IMR-90 (cell line): Measurements from ENCODE around the gene PRDM12. TPM values are rescaled to one million over a fixed set of nuclear protein-coding genes. Genes with fewer than 3 reads are reported as not detected.

Source experiments
- ATAC-seq: fragments of 200-7000 bp; cut with Tn5 transposase; 2 replicates; pipeline ENCODE4 v1.9.1; 2020; ENCODE audit warnings: low read depth, mild to moderate bottlenecking, moderate library complexity
- BruUV-seq: library from RNA; stranded (reverse); fragments of 400-500 nt; replicated peaks from 2 replicates; lab custom pipeline; 2021; lab: Mats Ljungman, UMichigan
- CTCF ChIA-PET: fragments of 300-600 bp; formaldehyde crosslinking; extraction: SDS; loops from one replicate; lab custom pipeline; 2021; ENCODE audit warnings: antibody characterized with exemption; lab: Yijun Ruan, JAX
- POLR2A ChIA-PET: fragments of 300-600 bp; sonication (Branson Sonifier 250); formaldehyde crosslinking; loops from one replicate; lab custom pipeline; 2022; ENCODE audit warnings: antibody characterized with exemption; ENCODE audit not compliant: unreplicated experiment; lab: Charles Lee
- DNase-seq: peaks from one replicate; pipeline ENCODE4 v3.0.0; 2013
- H2AFZ ChIP-seq: replicated peaks from 2 replicates; pipeline ENCODE3; 2013; ENCODE audit warnings: low read length, mild to moderate bottlenecking; ENCODE audit not compliant: poor library complexity
- H2AK5ac ChIP-seq: 2 replicates; pipeline ENCODE4 v1.6.1; 2013; ENCODE audit warnings: low read depth, low read length, inconsistent platforms
- H2AK9ac ChIP-seq: replicated peaks from 2 replicates; pipeline ENCODE3; 2013; ENCODE audit warnings: mild to moderate bottlenecking, low read depth, low read length, moderate library complexity; ENCODE audit not compliant: poor library complexity
- H2BK120ac ChIP-seq: 2 replicates; pipeline ENCODE4 v1.6.1; 2013; ENCODE audit warnings: low read depth, low read length, inconsistent platforms
- H2BK15ac ChIP-seq: 3 replicates; pipeline ENCODE4 v1.6.1; 2013; ENCODE audit warnings: low read depth, low read length, inconsistent platforms
- H2BK20ac ChIP-seq: 2 replicates; pipeline ENCODE4 v1.6.1; 2013; ENCODE audit warnings: low read depth, mild to moderate bottlenecking, inconsistent platforms, low read length, moderate library complexity
- H2BK5ac ChIP-seq: 2 replicates; pipeline ENCODE4 v1.6.1; 2013; ENCODE audit warnings: mild to moderate bottlenecking, low read depth, low read length, inconsistent platforms; ENCODE audit not compliant: poor library complexity, severe bottlenecking
- H3K14ac ChIP-seq: replicated peaks from 2 replicates; pipeline ENCODE4 v1.6.1; 2013; ENCODE audit warnings: low read depth, low read length, inconsistent platforms
- H3K18ac ChIP-seq: 2 replicates; pipeline ENCODE4 v1.6.1; 2013; ENCODE audit warnings: low read depth, low read length, control low read depth
- H3K23ac ChIP-seq: 2 replicates; pipeline ENCODE4 v1.6.1; 2013; ENCODE audit warnings: low read depth, low read length, inconsistent platforms
- H3K27ac ChIP-seq: 2 replicates; pipeline ENCODE4 v1.5.1; 2013; ENCODE audit warnings: mild to moderate bottlenecking, control low read depth, low read length; ENCODE audit not compliant: insufficient read depth
- H3K27me3 ChIP-seq: 2 replicates; pipeline ENCODE4 v1.6.1; 2013; ENCODE audit warnings: low read length; ENCODE audit not compliant: control insufficient read depth, insufficient read depth
- H3K36me3 ChIP-seq: 2 replicates; pipeline ENCODE4 v1.6.1; 2013; ENCODE audit warnings: low read length, mixed read lengths; ENCODE audit not compliant: control insufficient read depth, insufficient read depth
- H3K4ac ChIP-seq: 2 replicates; pipeline ENCODE4 v1.6.1; 2013; ENCODE audit warnings: low read depth, low read length, inconsistent platforms
- H3K4me1 ChIP-seq: 2 replicates; pipeline ENCODE4 v1.6.1; 2013; ENCODE audit warnings: low read length, mixed read lengths; ENCODE audit not compliant: control insufficient read depth, insufficient read depth
- H3K4me2 ChIP-seq: 2 replicates; pipeline ENCODE4 v1.6.1; 2013; ENCODE audit warnings: low read depth, mild to moderate bottlenecking, control low read depth, low read length, moderate library complexity
- H3K4me3 ChIP-seq: 2 replicates; pipeline ENCODE4 v1.5.1; 2013; ENCODE audit warnings: low read depth, mild to moderate bottlenecking, control low read depth, low read length, moderate library complexity; ENCODE audit not compliant: insufficient read depth
- H3K56ac ChIP-seq: 2 replicates; pipeline ENCODE4 v1.6.1; 2013; ENCODE audit warnings: low read length, inconsistent platforms; ENCODE audit not compliant: insufficient read depth; ENCODE audit errors: extremely low read depth
- H3K79me1 ChIP-seq, 2 experiments: 2 replicates each; pipeline ENCODE4 v1.6.1; 2013; ENCODE audit warnings: low read length in 2 of 2, inconsistent platforms in 1 of 2, low read depth in 1 of 2
- H3K9ac ChIP-seq: 2 replicates; pipeline ENCODE4 v1.6.1; 2013; ENCODE audit warnings: low read depth, low read length, control low read depth
- H3K9me1 ChIP-seq: 2 replicates; pipeline ENCODE4 v1.6.1; 2013; ENCODE audit warnings: low read length, inconsistent platforms; ENCODE audit not compliant: insufficient read depth
- H3K9me3 ChIP-seq: 2 replicates; pipeline ENCODE4 v1.6.1; 2013; ENCODE audit warnings: low read length; ENCODE audit not compliant: control insufficient read depth, insufficient read depth
- H4K20me1 ChIP-seq: 2 replicates; pipeline ENCODE4 v1.6.1; 2013; ENCODE audit warnings: low read length, inconsistent platforms; ENCODE audit not compliant: insufficient read depth
- H4K5ac ChIP-seq: 2 replicates; pipeline ENCODE4 v1.6.1; 2013; ENCODE audit warnings: mild to moderate bottlenecking, low read depth, low read length, control low read depth
- H4K8ac ChIP-seq, 2 experiments: 2 replicates each; pipeline ENCODE4 v1.6.1; 2013; ENCODE audit warnings: low read depth in 2 of 2, low read length in 2 of 2, control low read depth in 1 of 2, inconsistent platforms in 1 of 2
- H4K91ac ChIP-seq: 2 replicates; pipeline ENCODE4 v1.6.1; 2013; ENCODE audit warnings: low read depth, low read length, inconsistent platforms; ENCODE audit not compliant: insufficient read depth
- BHLHE40 ChIP-seq: fragments of 150-350 bp; IDR thresholded peaks from 2 replicates; pipeline ENCODE4 v1.6.1; 2016; ENCODE audit warnings: mild to moderate bottlenecking, low read depth, low read length
- CEBPB ChIP-seq: IDR thresholded peaks from 2 replicates; pipeline ENCODE4 v1.6.1; 2012; ENCODE audit warnings: low read depth, low read length, improper control_type of control experiment
- CHD1 ChIP-seq: IDR thresholded peaks from 2 replicates; pipeline ENCODE4 v1.6.1; 2012; ENCODE audit warnings: low read depth, low read length, improper control_type of control experiment
- CTCF ChIP-seq: conservative IDR thresholded peaks from 2 replicates; pipeline ENCODE4 v1.5.1; 2012; ENCODE audit warnings: mild to moderate bottlenecking, low read depth, low read length, improper control_type of control experiment
- FOS ChIP-seq: fragments of 150-350 bp; IDR thresholded peaks from 2 replicates; pipeline ENCODE4 v1.6.1; 2016; ENCODE audit warnings: low read depth, low read length
- MAFK ChIP-seq: IDR thresholded peaks from 2 replicates; pipeline ENCODE4 v1.6.1; 2012; ENCODE audit warnings: low read depth, low read length, improper control_type of control experiment
- MAZ ChIP-seq: IDR thresholded peaks from 2 replicates; pipeline ENCODE4 v1.6.1; 2012; ENCODE audit warnings: low read depth, mild to moderate bottlenecking, low read length, improper control_type of control experiment, moderate library complexity, borderline replicate concordance
- MXI1 ChIP-seq: IDR thresholded peaks from 2 replicates; pipeline ENCODE4 v1.6.1; 2012; ENCODE audit warnings: low read depth, mild to moderate bottlenecking, low read length, moderate library complexity, borderline replicate concordance
- NFE2L2 ChIP-seq: fragments of 150-350 bp; IDR thresholded peaks from 2 replicates; pipeline ENCODE4 v1.6.1; 2016; ENCODE audit warnings: low read depth, mild to moderate bottlenecking, low read length
- POLR2A ChIP-seq: IDR thresholded peaks from 2 replicates; pipeline ENCODE4 v1.6.1; 2012; ENCODE audit warnings: mild to moderate bottlenecking, low read depth, low read length
- RAD21 ChIP-seq: IDR thresholded peaks from 2 replicates; pipeline ENCODE4 v1.6.1; 2012; ENCODE audit warnings: low read length, improper control_type of control experiment
- RCOR1 ChIP-seq: IDR thresholded peaks from 2 replicates; pipeline ENCODE4 v1.6.1; 2012; ENCODE audit warnings: mild to moderate bottlenecking, low read length, improper control_type of control experiment; ENCODE audit not compliant: insufficient replicate concordance
- RFX5 ChIP-seq: IDR thresholded peaks from 2 replicates; pipeline ENCODE4 v1.8.0; 2012; ENCODE audit warnings: low read depth, mild to moderate bottlenecking, low read length, moderate library complexity
- SMC3 ChIP-seq: fragments of 150-350 bp; IDR thresholded peaks from 2 replicates; pipeline ENCODE4 v1.6.1; 2016; ENCODE audit warnings: low read depth, mild to moderate bottlenecking, antibody characterized with exemption, low read length, moderate library complexity
- WGBS, 2 experiments: methylation state at CpG; one replicate each; pipeline versions ENCODE4 v1.1.5 to v1.1.7; 2013; ENCODE audit warnings: missing lambda C conversion rate in 2 of 2; ENCODE audit not compliant: insufficient read length in 1 of 2; ENCODE audit errors: extremely low coverage in 2 of 2; 5-methylcytosine and 5-hydroxymethylcytosine counted together
- dilution Hi-C: fragments of 300-500 bp; cut with HindIII; formaldehyde crosslinking; loops from one replicate; pipeline ENCODE4 v1.14.3; 2018; ENCODE audit warnings: low sequenced_read_pairs; ENCODE audit not compliant: unreplicated experiment
- in situ Hi-C: fragments of 300-500 bp; cut with MboI; formaldehyde crosslinking; loops from 3 replicates; pipeline ENCODE4 v1.14.3; 2019; ENCODE audit warnings: low sequenced_read_pairs, inconsistent platforms, mixed read lengths
- intact Hi-C: fragments of 100-400 bp; cut with micrococcal nuclease; formaldehyde crosslinking; loops from 2 replicates; pipeline ENCODE4 v1.10.0; 2022
- polyA plus RNA-seq, 3 experiments: library from polyadenylated mRNA; depleted of rRNA; stranded (reverse); fragments of >200 nt; gene quantifications; 2 replicates each; pipeline ENCODE4 v1.2.3, GENCODE V29; 2012; ENCODE audit warnings: low replicate concordance in 1 of 3
- total RNA-seq: library from RNA; depleted of rRNA; stranded (reverse); fragments of >200 nt; gene quantifications from 2 replicates; pipeline ENCODE4 v1.2.3, GENCODE V29; 2012
- TF ChIP-seq, protein P1 (sequence below): fragments of 150-350 bp; IDR thresholded peaks from 2 replicates; pipeline ENCODE4 v1.6.1; 2016; ENCODE audit warnings: low read depth, mild to moderate bottlenecking, low read length, moderate library complexity, borderline replicate concordance

PRDM12 gene
- total and polyA plus RNA-seq, 2 of the 4 experiments (the other 2 are of a cell fraction) = not detected

GRCh38 chr9:130707225-130707976, 43.0 kb downstream of the PRDM12 start:
- H4K20me1 ChIP-seq = peaks cover 12% of the 10 kb centered on the region
- no peak overlapping the region for H2AK9ac ChIP-seq
- peaks cover 11% of the 10 kb centered on the region for H3K36me3 ChIP-seq
- H2BK20ac ChIP-seq = no peak overlapping the region
- H4K8ac ChIP-seq = no peak overlapping the region
- CTCF ChIA-PET = interaction anchor here (0.6 to 1.4 kb wide), 8 partner anchors 18 to 225 kb away, joined by 4 to 9 read pairs (median 6); no protein-coding TSS in a partner anchor
- POLR2A ChIA-PET = no interaction called here
- peak; percentile 68 for DNase-seq
- H3K4me1 ChIP-seq = peaks cover 4% of the 10 kb centered on the region; the same call in 1 of the 2 replicates
- dilution Hi-C loops (no loop called here), in situ Hi-C loops (loop anchor here (5.0 to 10.0 kb wide), 3 partner anchors 155 to 337 kb away; no protein-coding TSS in a partner anchor), intact Hi-C loops (loop anchor here (1.0 to 2.0 kb wide), 3 partner anchors 156 to 339 kb away; no protein-coding TSS in a partner anchor)
- H2BK15ac ChIP-seq = no peak overlapping the region
- no peak overlapping the region for H3K9ac ChIP-seq
- H2BK120ac ChIP-seq = no peak overlapping the region
- ATAC-seq = peak; percentile 64
- H3K4me3 ChIP-seq = no peak overlapping the region
- no peak overlapping the region for H3K56ac ChIP-seq
- H3K4me2 ChIP-seq = no peak overlapping the region
- no CpG with 5 or more reads among the region's 9 CpGs for WGBS, 2 experiments
- no peak overlapping the region for H2AFZ ChIP-seq
- no peak overlapping the region for H3K18ac ChIP-seq
- H3K9me3 ChIP-seq = no peaks in the 10 kb centered on the region
- H3K79me1 ChIP-seq = peaks cover 4 to 24% of the 10 kb centered on the region in 2 experiments; a peak in 3 of 4 replicates
- no TSS peak for BruUV-seq
- no peak overlapping the region for H3K4ac ChIP-seq
- no peak overlapping the region for H2BK5ac ChIP-seq
- no peak overlapping the region for H3K27ac ChIP-seq
- H3K27me3 ChIP-seq = no peaks in the 10 kb centered on the region
- no peaks in the 10 kb centered on the region for H3K9me1 ChIP-seq
- no peak overlapping the region for H4K5ac ChIP-seq
- H2AK5ac ChIP-seq = no peak overlapping the region; the same call in 1 of the 2 replicates
- H3K14ac ChIP-seq = no peak overlapping the region
- no peak overlapping the region for H3K23ac ChIP-seq
- H4K91ac ChIP-seq = no peak overlapping the region
- TF ChIP-seq RCOR1 = no peak
- TF ChIP-seq SMC3 = peak; percentile 80
- TF ChIP-seq POLR2A = peak; percentile 36; the same call in 1 of the 2 replicates
- no peak for TF ChIP-seq NFE2L2
- no peak for TF ChIP-seq BHLHE40
- no peak for TF ChIP-seq RFX5
- no peak for TF ChIP-seq MAFK
- TF ChIP-seq MAZ = no peak
- TF ChIP-seq RAD21 = peak; percentile 81
- TF ChIP-seq FOS = no peak
- peak; percentile 84 for TF ChIP-seq CTCF
- TF ChIP-seq MXI1 = no peak
- no peak for TF ChIP-seq CEBPB
- TF ChIP-seq, protein P1, sequence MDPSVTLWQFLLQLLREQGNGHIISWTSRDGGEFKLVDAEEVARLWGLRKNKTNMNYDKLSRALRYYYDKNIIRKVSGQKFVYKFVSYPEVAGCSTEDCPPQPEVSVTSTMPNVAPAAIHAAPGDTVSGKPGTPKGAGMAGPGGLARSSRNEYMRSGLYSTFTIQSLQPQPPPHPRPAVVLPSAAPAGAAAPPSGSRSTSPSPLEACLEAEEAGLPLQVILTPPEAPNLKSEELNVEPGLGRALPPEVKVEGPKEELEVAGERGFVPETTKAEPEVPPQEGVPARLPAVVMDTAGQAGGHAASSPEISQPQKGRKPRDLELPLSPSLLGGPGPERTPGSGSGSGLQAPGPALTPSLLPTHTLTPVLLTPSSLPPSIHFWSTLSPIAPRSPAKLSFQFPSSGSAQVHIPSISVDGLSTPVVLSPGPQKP = no peak
- no peak for TF ChIP-seq CHD1
